H1 (cell line): ENCODE measurements around the gene NCOA1. TPM values are rescaled to one million over a fixed set of nuclear protein-coding genes. Genes with fewer than 3 reads are reported as not detected.

ENCODE experiments used
- CTCF ChIA-PET: fragments of 300-600 bp; sonication (Branson Sonifier 250); formaldehyde crosslinking; loops from one replicate; lab custom pipeline; 2021; ENCODE audit not compliant: partially characterized antibody; lab: Charles Lee
- POLR2A ChIA-PET: fragments of 300-600 bp; sonication (Branson Sonifier 250); formaldehyde crosslinking; loops from one replicate; lab custom pipeline; 2021; ENCODE audit warnings: inconsistent platforms; ENCODE audit not compliant: partially characterized antibody; lab: Charles Lee
- DNase-seq, 2 experiments: peaks; one replicate each; pipeline versions ENCODE4 v3.0.0 to v3.0.0-alpha.2; 2010 to 2022; ENCODE audit warnings: low spot score in 2 of 2, low read depth in 1 of 2, mixed read lengths in 1 of 2
- FAIRE-seq: peaks from 2 replicates; lab custom pipeline; 2011; peaks lifted over from hg19 to GRCh38; lab: Jason Lieb, UNC
- H2AFZ ChIP-seq: 2 replicates; pipeline ENCODE4 v1.8.1; 2012; ENCODE audit warnings: low read length, inconsistent platforms
- H2AK5ac ChIP-seq: 2 replicates; pipeline ENCODE4 v1.6.1; 2013; ENCODE audit warnings: low read depth, low read length
- H2BK120ac ChIP-seq: replicated peaks from 2 replicates; pipeline ENCODE3; 2013; ENCODE audit warnings: low read depth, low read length, inconsistent platforms
- H2BK12ac ChIP-seq: 2 replicates; pipeline ENCODE4 v1.6.1; 2013; ENCODE audit warnings: low read depth, low read length
- H2BK15ac ChIP-seq: 2 replicates; pipeline ENCODE4 v1.6.1; 2013; ENCODE audit warnings: low read length
- H2BK20ac ChIP-seq: 2 replicates; pipeline ENCODE4 v1.6.1; 2013; ENCODE audit warnings: low read length
- H2BK5ac ChIP-seq: 2 replicates; pipeline ENCODE4 v1.6.1; 2013; ENCODE audit warnings: low read depth, low read length
- H3K14ac ChIP-seq: 2 replicates; pipeline ENCODE4 v1.6.1; 2013; ENCODE audit warnings: inconsistent platforms; ENCODE audit not compliant: insufficient read length
- H3K18ac ChIP-seq: 2 replicates; pipeline ENCODE4 v1.6.1; 2013; ENCODE audit warnings: low read length; ENCODE audit errors: extremely low read depth
- H3K23ac ChIP-seq: 2 replicates; pipeline ENCODE4 v1.6.1; 2013; ENCODE audit warnings: inconsistent platforms; ENCODE audit not compliant: insufficient read length
- H3K23me2 ChIP-seq: 2 replicates; pipeline ENCODE4 v1.6.1; 2013; ENCODE audit warnings: low read depth, low read length
- H3K27ac ChIP-seq: 2 replicates; pipeline ENCODE4 v1.6.1; 2011; ENCODE audit warnings: low read depth, low read length, inconsistent platforms
- H3K27me3 ChIP-seq, 4 experiments: replicated peaks in 1 of 4; 1 replicate in 1 of 4; 2 replicates in 3 of 4; pipeline versions ENCODE4 v1.6.1 to v1.8.1; 2011 to 2013; ENCODE audit warnings: low read length in 3 of 4, mild to moderate bottlenecking in 3 of 4, inconsistent platforms in 2 of 4, mixed read lengths in 2 of 4, moderate library complexity in 1 of 4; ENCODE audit not compliant: control insufficient read depth in 3 of 4, insufficient read depth in 3 of 4; ENCODE audit errors: extremely low read depth in 1 of 4
- H3K36me3 ChIP-seq, 4 experiments: 2 replicates each; pipeline versions ENCODE4 v1.6.1 to v1.8.1; 2011 to 2013; ENCODE audit warnings: mild to moderate bottlenecking in 4 of 4, low read length in 3 of 4, moderate library complexity in 2 of 4, control low read depth in 1 of 4, inconsistent platforms in 1 of 4; ENCODE audit not compliant: insufficient read depth in 4 of 4, control insufficient read depth in 2 of 4
- H3K4ac ChIP-seq: replicated peaks from 2 replicates; pipeline ENCODE3; 2013; ENCODE audit warnings: low read length, low read depth, mixed read lengths, inconsistent platforms; ENCODE audit not compliant: insufficient read length
- H3K4me1 ChIP-seq, 4 experiments: replicated peaks in 1 of 4; 1 replicate in 1 of 4; 2 replicates in 3 of 4; pipeline versions ENCODE4 v1.6.1 to v1.8.1; 2011 to 2013; ENCODE audit warnings: low read length in 3 of 4, inconsistent platforms in 2 of 4, mixed read lengths in 1 of 4; ENCODE audit not compliant: insufficient read depth in 4 of 4, control insufficient read depth in 3 of 4
- H3K4me2 ChIP-seq, 2 experiments: 2 replicates each; pipeline versions ENCODE4 v1.6.1 to v1.8.1; 2011 to 2013; ENCODE audit warnings: low read depth in 2 of 2, low read length in 2 of 2, control low read depth in 1 of 2, inconsistent platforms in 1 of 2, mild to moderate bottlenecking in 1 of 2; ENCODE audit not compliant: insufficient read depth in 1 of 2
- H3K4me3 ChIP-seq, 4 experiments: fragments of 200-600, 300-600 bp in 1 of 4; sonication (generic), shearing (Covaris generic), sonication (Bioruptor Twin) in 1 of 4; 2 replicates each; pipeline versions ENCODE4 v1.5.1 to v1.8.1; 2011 to 2016; ENCODE audit warnings: low read length in 4 of 4, low read depth in 3 of 4, control low read depth in 2 of 4, inconsistent platforms in 2 of 4, mild to moderate bottlenecking in 2 of 4, mixed read lengths in 1 of 4, moderate library complexity in 1 of 4; ENCODE audit not compliant: insufficient read depth in 2 of 4; ENCODE audit errors: extremely low read depth in 1 of 4
- H3K56ac ChIP-seq: replicated peaks from 2 replicates; pipeline ENCODE3; 2013; ENCODE audit warnings: low read depth, mild to moderate bottlenecking, mixed read lengths, low read length, inconsistent platforms; ENCODE audit not compliant: insufficient read length
- H3K79me1 ChIP-seq: 2 replicates; pipeline ENCODE4 v1.6.1; 2013; ENCODE audit warnings: low read depth, low read length, control low read depth
- H3K79me2 ChIP-seq, 2 experiments: 2 replicates each; pipeline versions ENCODE4 v1.6.1 to v1.8.1; 2012 to 2013; ENCODE audit warnings: low read length in 2 of 2, mild to moderate bottlenecking in 2 of 2, inconsistent platforms in 1 of 2; ENCODE audit not compliant: insufficient read depth in 2 of 2, control insufficient read depth in 1 of 2
- H3K9ac ChIP-seq, 4 experiments: replicated peaks in 1 of 4; 1 replicate in 1 of 4; 2 replicates in 3 of 4; pipeline versions ENCODE4 v1.6.1 to v1.8.1; 2011 to 2013; ENCODE audit warnings: low read depth in 3 of 4, low read length in 3 of 4, control low read depth in 2 of 4, mild to moderate bottlenecking in 2 of 4, moderate library complexity in 2 of 4, inconsistent platforms in 1 of 4; ENCODE audit errors: extremely low read depth in 1 of 4
- H3K9me3 ChIP-seq, 2 experiments: 2 replicates each; pipeline versions ENCODE4 v1.6.1 to v1.8.1; 2012 to 2013; ENCODE audit warnings: mild to moderate bottlenecking in 2 of 2, moderate library complexity in 2 of 2, control low read depth in 1 of 2, inconsistent platforms in 1 of 2, low read depth in 1 of 2, low read length in 1 of 2, mixed read lengths in 1 of 2; ENCODE audit not compliant: insufficient read depth in 2 of 2
- H4K20me1 ChIP-seq, 2 experiments: replicated peaks in 1 of 2; 2 replicates each; pipeline versions ENCODE3 to v1.8.1; 2011 to 2013; ENCODE audit warnings: inconsistent platforms in 2 of 2, low read length in 2 of 2, mild to moderate bottlenecking in 1 of 2; ENCODE audit not compliant: insufficient read depth in 2 of 2, control insufficient read depth in 1 of 2
- H4K5ac ChIP-seq: 2 replicates; pipeline ENCODE4 v1.6.1; 2013; ENCODE audit warnings: low read length, low read depth, mixed read lengths, inconsistent platforms; ENCODE audit not compliant: insufficient read length
- H4K8ac ChIP-seq: 2 replicates; pipeline ENCODE4 v1.8.0; 2013; ENCODE audit warnings: mild to moderate bottlenecking, moderate library complexity, low read length, inconsistent platforms; ENCODE audit not compliant: insufficient read depth; ENCODE audit errors: extremely low read depth
- H4K91ac ChIP-seq: replicated peaks from 2 replicates; pipeline ENCODE3; 2013; ENCODE audit warnings: low read length, mixed read lengths, inconsistent platforms; ENCODE audit not compliant: insufficient read length
- ATF2 ChIP-seq: IDR thresholded peaks from 2 replicates; pipeline ENCODE4 v1.6.1; 2012; ENCODE audit warnings: low read length, inconsistent platforms
- CBX8 ChIP-seq: fragments of 300-800, 300-1000 bp; sonication (generic); IDR thresholded peaks from 2 replicates; pipeline ENCODE4 v1.7.1; 2016; ENCODE audit warnings: low read depth, low read length, borderline replicate concordance
- EGR1 ChIP-seq: IDR thresholded peaks from 2 replicates; pipeline ENCODE4 v1.6.1; 2011; ENCODE audit warnings: low read depth, low read length, borderline replicate concordance
- MAFK ChIP-seq: IDR thresholded peaks from 2 replicates; pipeline ENCODE4 v1.6.1; 2012; ENCODE audit warnings: low read depth, mild to moderate bottlenecking, improper control_type of control experiment, low read length
- POLR2AphosphoS5 ChIP-seq: IDR thresholded peaks from 2 replicates; pipeline ENCODE4 v1.6.1; 2011; ENCODE audit warnings: low read depth, low read length
- POU5F1 ChIP-seq: IDR thresholded peaks from 2 replicates; pipeline ENCODE4 v1.6.1; 2011; ENCODE audit warnings: low read depth, mild to moderate bottlenecking, low read length, moderate library complexity
- RNF2 ChIP-seq: fragments of 200-900, 300-1000 bp; sonication (generic); IDR thresholded peaks from 2 replicates; pipeline ENCODE4 v1.7.1; 2016; ENCODE audit warnings: borderline replicate concordance, low read depth, mild to moderate bottlenecking, antibody characterized with exemption, low read length; ENCODE audit not compliant: poor library complexity, severe bottlenecking; ENCODE audit errors: missing control alignments
- RXRA ChIP-seq: IDR thresholded peaks from 2 replicates; pipeline ENCODE4 v1.6.1; 2011; ENCODE audit warnings: low read depth, mild to moderate bottlenecking, low read length, moderate library complexity; ENCODE audit not compliant: insufficient read depth
- SP4 ChIP-seq: IDR thresholded peaks from 2 replicates; pipeline ENCODE4 v1.6.1; 2012; ENCODE audit warnings: low read length, inconsistent platforms
- TEAD4 ChIP-seq: IDR thresholded peaks from 2 replicates; pipeline ENCODE4 v1.6.1; 2012; ENCODE audit warnings: low read depth, low read length, inconsistent platforms, mixed read lengths
- USF2 ChIP-seq: IDR thresholded peaks from 2 replicates; pipeline ENCODE4 v1.6.1; 2011; ENCODE audit warnings: low read length, improper control_type of control experiment
- YY1 ChIP-seq: IDR thresholded peaks from 2 replicates; pipeline ENCODE4 v1.6.1; 2011; ENCODE audit warnings: low read depth, mild to moderate bottlenecking, low read length
- WGBS, 2 experiments: shearing (Covaris generic) in 1 of 2; methylation state at CpG; one replicate each; pipeline versions ENCODE4 v1.1.6 to v1.1.7; 2013 to 2015; ENCODE audit warnings: low lambda C conversion rate in 2 of 2, mixed read lengths in 2 of 2, inconsistent platforms in 1 of 2, low coverage in 1 of 2, missing lambda C conversion rate in 1 of 2; ENCODE audit not compliant: insufficient replicate concordance in 2 of 2, insufficient coverage in 1 of 2, insufficient read length in 1 of 2; ENCODE audit errors: extremely low coverage in 1 of 2, missing lambda C conversion rate in 1 of 2; 5-methylcytosine and 5-hydroxymethylcytosine counted together
- polyA plus RNA-seq, 7 experiments: library from polyadenylated mRNA; depleted of rRNA in 3 of 7; stranded (reverse) in 5 of 7; unstranded in 2 of 7; fragments of >200 nt in 5 of 7; fragments of 200-250 nt in 2 of 7; gene quantifications; 1 replicate in 5 of 7; 2 replicates in 1 of 7; 4 replicates in 1 of 7; pipeline versions ENCODE4 v1.2.1 to v1.2.3, GENCODE V29; 2011 to 2013; ENCODE audit warnings: missing spikeins in 2 of 7, mixed read lengths in 2 of 7
- total RNA-seq: library from RNA; stranded (reverse); fragmentation: NEBNext Ultra II Directional; extraction: Animal tissue kit (Norgen Biotek cat#: 25700); gene quantifications from 2 replicates; pipeline ENCODE4 v1.2.1, GENCODE V29; 2021

Gene NCOA1
- total and polyA plus RNA-seq, 2 of the 8 experiments (the other 6 are each of a cell fraction or from before 2014, with no cell fraction given) = 12.8 to 17.9 TPM

DNA sequence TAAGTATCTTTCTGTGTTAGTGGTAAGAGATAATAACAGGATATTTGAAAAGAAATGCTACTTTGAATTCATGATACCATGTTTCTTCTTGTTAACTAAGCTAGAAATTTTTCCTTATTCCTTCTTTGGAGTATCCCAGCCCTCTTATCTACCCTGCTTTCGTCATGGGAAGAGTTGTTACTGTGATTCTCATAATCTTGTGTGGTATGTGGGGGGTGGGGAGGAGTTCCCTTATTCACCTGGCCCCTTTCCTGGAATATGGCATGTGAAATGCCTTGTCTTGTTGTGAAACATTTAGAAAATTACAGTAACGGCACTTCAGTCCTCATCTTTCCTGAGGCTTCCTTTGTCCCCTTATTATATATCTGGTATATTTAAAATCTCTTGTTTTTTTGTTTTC is 129.9 kb downstream of the NCOA1 start:
- no peaks in the 10 kb centered on the region; a peak in 1 of 7 replicates for H3K4me1 ChIP-seq
- H3K36me3 ChIP-seq = no peaks in the 10 kb centered on the region; a peak in 1 of 8 replicates
- no peaks in the 10 kb centered on the region for H4K20me1 ChIP-seq
- no peak overlapping the region for H4K5ac ChIP-seq
- POLR2A ChIA-PET = no interaction called here
- no peak overlapping the region for H2AK5ac ChIP-seq
- no peak overlapping the region for H3K23ac ChIP-seq
- H4K91ac ChIP-seq = no peak overlapping the region
- no peak for DNase-seq
- no peaks in the 10 kb centered on the region for H3K27me3 ChIP-seq
- no peaks in the 10 kb centered on the region for H3K9me3 ChIP-seq
- H2BK12ac ChIP-seq = no peak overlapping the region
- H3K4me2 ChIP-seq = no peak overlapping the region
- no peak overlapping the region for H3K14ac ChIP-seq
- no peak overlapping the region for H2BK15ac ChIP-seq
- H2BK120ac ChIP-seq = no peak overlapping the region
- no peak for FAIRE-seq
- WGBS, 2 experiments = 91% methylated on average over 2 of the region's 2 CpGs; no CpG with 5 or more reads in 1 of the 2 experiments
- H3K18ac ChIP-seq = no peak overlapping the region
- H4K8ac ChIP-seq = no peak overlapping the region
- no peak overlapping the region for H3K4ac ChIP-seq
- CTCF ChIA-PET = interaction anchor here (1.0 to 1.8 kb wide), 5 partner anchors 8 to 526 kb away, joined by 3 to 5 read pairs (median 4); no protein-coding TSS in a partner anchor
- TF ChIP-seq TEAD4 (no peak), ATF2 (no peak), SP4 (no peak), MAFK (no peak), CBX8 (no peak), USF2 (no peak), YY1 (no peak), EGR1 (no peak), RXRA (no peak), POLR2AphosphoS5 (no peak), RNF2 (no peak), POU5F1 (no peak)
- H3K56ac ChIP-seq = no peak overlapping the region
- H3K79me2 ChIP-seq = no peaks in the 10 kb centered on the region
- no peaks in the 10 kb centered on the region for H3K79me1 ChIP-seq
- no peak overlapping the region for H2AFZ ChIP-seq
- H3K23me2 ChIP-seq = no peaks in the 10 kb centered on the region
- no peak overlapping the region for H2BK20ac ChIP-seq
- H3K4me3 ChIP-seq = no peak overlapping the region
- H2BK5ac ChIP-seq = no peak overlapping the region
- no peak overlapping the region for H3K27ac ChIP-seq
- no peak overlapping the region for H3K9ac ChIP-seq
